Suprapubic skin (tissue), 4 donors: ENCODE measurements around the gene MT2A.

ENCODE experiments used
- EP300 ChIP-seq: sonication (generic); formaldehyde crosslinking; IDR thresholded peaks from one replicate; pipeline ENCODE4 v1.6.1; 2017; ENCODE audit warnings: antibody characterized with exemption
- POLR2A ChIP-seq, 2 donors: fragments of 450-650 bp; IDR thresholded peaks; one replicate each; pipeline ENCODE4 v1.6.1; 2017; ENCODE audit warnings: antibody characterized with exemption in 2 of 2, mild to moderate bottlenecking in 2 of 2, moderate library complexity in 2 of 2
- POLR2AphosphoS5 ChIP-seq, 3 donors: sonication (generic); formaldehyde crosslinking; IDR thresholded peaks; one replicate each; pipeline ENCODE4 v1.6.1; 2017; ENCODE audit warnings: antibody characterized with exemption in 3 of 3
- TF ChIP-seq, protein P1 (sequence below), 2 donors: fragments of 200-600 bp in 1 of 2; fragments of 450-650 bp in 1 of 2; sonication (generic) in 1 of 2; IDR thresholded peaks; one replicate each; pipeline ENCODE4 v1.5.1; 2016 to 2019; ENCODE audit warnings: antibody characterized with exemption in 2 of 2, mild to moderate bottlenecking in 1 of 2, moderate library complexity in 1 of 2

- TF ChIP-seq POLR2A (IDR thresholded peaks at IDR 0.05) (no peak), EP300 (no peak), POLR2AphosphoS5 (IDR thresholded peaks at IDR 0.05) (no peak)
- TF ChIP-seq, protein P1, sequence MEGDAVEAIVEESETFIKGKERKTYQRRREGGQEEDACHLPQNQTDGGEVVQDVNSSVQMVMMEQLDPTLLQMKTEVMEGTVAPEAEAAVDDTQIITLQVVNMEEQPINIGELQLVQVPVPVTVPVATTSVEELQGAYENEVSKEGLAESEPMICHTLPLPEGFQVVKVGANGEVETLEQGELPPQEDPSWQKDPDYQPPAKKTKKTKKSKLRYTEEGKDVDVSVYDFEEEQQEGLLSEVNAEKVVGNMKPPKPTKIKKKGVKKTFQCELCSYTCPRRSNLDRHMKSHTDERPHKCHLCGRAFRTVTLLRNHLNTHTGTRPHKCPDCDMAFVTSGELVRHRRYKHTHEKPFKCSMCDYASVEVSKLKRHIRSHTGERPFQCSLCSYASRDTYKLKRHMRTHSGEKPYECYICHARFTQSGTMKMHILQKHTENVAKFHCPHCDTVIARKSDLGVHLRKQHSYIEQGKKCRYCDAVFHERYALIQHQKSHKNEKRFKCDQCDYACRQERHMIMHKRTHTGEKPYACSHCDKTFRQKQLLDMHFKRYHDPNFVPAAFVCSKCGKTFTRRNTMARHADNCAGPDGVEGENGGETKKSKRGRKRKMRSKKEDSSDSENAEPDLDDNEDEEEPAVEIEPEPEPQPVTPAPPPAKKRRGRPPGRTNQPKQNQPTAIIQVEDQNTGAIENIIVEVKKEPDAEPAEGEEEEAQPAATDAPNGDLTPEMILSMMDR (IDR thresholded peaks at IDR 0.05) = no peak
These were observed 49.3 kb upstream of the MT2A start for GRCh38 chr16:56559109-56559508.
